Gastrocnemius medialis (tissue), 4 donors: ENCODE measurements around the gene LZTS2.

Experiments used
- POLR2A ChIP-seq, 2 donors: fragments of 450-650 bp; IDR thresholded peaks; one replicate each; pipeline ENCODE4 v1.6.1; 2017; ENCODE audit warnings: antibody characterized with exemption in 2 of 2, mild to moderate bottlenecking in 2 of 2, moderate library complexity in 2 of 2
- TF ChIP-seq, protein P1 (sequence below), 5 experiments: fragments of 450-650 bp in 3 of 5; fragments of 200-600 bp in 2 of 5; sonication (generic) in 2 of 5; IDR thresholded peaks in 4 of 5; conservative IDR thresholded peaks in 1 of 5; 1 replicate in 4 of 5; 2 replicates in 1 of 5; pipeline ENCODE4 v1.5.1; 2016 to 2019; ENCODE audit warnings: antibody characterized with exemption in 5 of 5, mild to moderate bottlenecking in 3 of 5, moderate library complexity in 3 of 5

DNA sequence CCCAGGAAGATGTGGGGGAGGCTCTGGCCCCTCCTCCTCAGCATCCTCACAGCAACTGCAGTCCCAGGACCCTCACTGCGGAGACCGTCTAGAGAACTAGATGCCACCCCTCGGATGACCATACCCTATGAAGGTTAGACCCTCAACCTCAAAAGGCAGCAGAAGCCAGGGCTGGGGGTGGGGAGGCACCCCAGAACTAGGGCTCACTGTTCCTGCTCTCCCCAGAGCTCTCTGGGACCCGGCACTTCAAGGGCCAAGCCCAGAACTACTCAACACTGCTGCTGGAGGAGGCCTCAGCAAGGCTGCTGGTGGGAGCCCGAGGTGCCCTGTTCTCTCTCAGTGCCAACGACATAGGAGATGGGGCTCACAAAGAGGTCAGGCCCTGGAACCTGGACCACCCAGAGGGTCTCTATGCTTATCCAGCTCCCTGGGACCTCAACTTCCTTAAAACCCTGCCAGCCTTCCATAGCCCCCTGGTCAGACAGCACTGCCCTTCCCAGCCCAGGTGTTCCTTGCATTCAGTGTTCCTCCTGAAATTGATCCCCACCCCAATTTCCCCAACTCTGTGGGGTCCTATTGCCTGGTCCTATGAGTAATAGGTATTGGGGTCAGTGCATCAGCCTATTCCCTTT is 26.6 kb upstream of the LZTS2 start:
- TF ChIP-seq, protein P1, sequence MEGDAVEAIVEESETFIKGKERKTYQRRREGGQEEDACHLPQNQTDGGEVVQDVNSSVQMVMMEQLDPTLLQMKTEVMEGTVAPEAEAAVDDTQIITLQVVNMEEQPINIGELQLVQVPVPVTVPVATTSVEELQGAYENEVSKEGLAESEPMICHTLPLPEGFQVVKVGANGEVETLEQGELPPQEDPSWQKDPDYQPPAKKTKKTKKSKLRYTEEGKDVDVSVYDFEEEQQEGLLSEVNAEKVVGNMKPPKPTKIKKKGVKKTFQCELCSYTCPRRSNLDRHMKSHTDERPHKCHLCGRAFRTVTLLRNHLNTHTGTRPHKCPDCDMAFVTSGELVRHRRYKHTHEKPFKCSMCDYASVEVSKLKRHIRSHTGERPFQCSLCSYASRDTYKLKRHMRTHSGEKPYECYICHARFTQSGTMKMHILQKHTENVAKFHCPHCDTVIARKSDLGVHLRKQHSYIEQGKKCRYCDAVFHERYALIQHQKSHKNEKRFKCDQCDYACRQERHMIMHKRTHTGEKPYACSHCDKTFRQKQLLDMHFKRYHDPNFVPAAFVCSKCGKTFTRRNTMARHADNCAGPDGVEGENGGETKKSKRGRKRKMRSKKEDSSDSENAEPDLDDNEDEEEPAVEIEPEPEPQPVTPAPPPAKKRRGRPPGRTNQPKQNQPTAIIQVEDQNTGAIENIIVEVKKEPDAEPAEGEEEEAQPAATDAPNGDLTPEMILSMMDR (IDR thresholded peaks at IDR 0.05 in 4 of 5, conservative IDR thresholded peaks at IDR 0.05 in 1 of 5) = no peak
- no peak for TF ChIP-seq POLR2A (IDR thresholded peaks at IDR 0.05)
